ENCODE results near the gene PPM1J. TPM values are rescaled to one million over a fixed set of nuclear protein-coding genes. Genes with fewer than 3 reads are reported as not detected.

Gene PPM1J
- total RNA-seq, 4 donors from 2014 or later, result 0.66 to 3.3 (median 1.8) TPM

DNA sequence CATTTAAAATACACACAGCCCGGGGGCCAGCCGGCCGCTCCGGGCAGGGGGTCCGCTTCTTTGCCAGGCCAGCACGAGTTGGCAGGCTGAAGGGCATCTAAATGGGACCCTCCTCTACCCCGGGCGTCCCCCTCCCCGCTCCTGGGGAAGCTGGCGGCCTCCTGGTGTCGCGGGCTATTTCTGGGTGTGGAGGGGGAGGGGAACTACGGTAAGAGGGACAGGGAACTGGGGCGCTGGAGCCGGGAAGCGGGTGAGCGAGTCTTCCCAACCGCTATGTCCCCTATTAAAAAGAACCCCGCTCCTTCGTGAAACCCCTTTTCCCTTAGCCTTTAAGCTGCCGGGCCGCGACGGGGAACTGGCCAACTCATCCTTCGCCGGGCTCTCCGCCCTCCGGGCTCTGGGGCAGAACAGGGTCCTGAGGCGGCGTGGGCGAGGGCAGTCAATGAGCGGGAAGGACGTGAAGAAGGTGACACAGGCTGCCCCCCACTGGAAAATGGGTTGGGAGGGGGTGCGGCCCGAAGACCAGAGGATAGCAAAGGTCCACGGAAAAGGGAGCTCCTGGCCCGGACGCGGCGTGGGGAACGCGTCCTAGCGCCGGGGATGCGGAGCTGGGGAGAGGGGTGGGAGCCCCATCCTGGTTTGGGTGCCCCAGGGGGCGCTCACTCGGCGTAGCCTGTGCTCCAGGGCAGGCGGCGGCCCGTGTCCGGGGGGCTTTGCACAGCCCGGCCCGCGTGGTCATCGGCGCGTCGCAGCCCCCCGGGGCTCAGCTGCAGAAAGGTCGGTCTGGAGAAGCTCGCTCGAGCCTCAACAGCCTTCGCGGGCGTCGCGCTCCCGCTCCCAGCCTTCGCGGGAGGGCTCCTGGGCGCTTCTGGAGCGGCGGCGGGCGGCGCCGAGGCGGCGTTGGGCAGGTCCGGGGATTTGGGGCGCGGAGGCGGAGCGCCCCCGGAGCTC lies 544 bp downstream of the PPM1J start:
- TF ChIP-seq EP300 (IDR thresholded peaks at IDR 0.05), result no peak
- TF ChIP-seq, protein P1, sequence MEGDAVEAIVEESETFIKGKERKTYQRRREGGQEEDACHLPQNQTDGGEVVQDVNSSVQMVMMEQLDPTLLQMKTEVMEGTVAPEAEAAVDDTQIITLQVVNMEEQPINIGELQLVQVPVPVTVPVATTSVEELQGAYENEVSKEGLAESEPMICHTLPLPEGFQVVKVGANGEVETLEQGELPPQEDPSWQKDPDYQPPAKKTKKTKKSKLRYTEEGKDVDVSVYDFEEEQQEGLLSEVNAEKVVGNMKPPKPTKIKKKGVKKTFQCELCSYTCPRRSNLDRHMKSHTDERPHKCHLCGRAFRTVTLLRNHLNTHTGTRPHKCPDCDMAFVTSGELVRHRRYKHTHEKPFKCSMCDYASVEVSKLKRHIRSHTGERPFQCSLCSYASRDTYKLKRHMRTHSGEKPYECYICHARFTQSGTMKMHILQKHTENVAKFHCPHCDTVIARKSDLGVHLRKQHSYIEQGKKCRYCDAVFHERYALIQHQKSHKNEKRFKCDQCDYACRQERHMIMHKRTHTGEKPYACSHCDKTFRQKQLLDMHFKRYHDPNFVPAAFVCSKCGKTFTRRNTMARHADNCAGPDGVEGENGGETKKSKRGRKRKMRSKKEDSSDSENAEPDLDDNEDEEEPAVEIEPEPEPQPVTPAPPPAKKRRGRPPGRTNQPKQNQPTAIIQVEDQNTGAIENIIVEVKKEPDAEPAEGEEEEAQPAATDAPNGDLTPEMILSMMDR (IDR thresholded peaks at IDR 0.05), result peak in 1 of 5 experiments; percentile 17
- H3K27me3 ChIP-seq, result peaks cover 0 to 4% of the 10 kb centered on the region in 2 donors
- peaks cover 0 to 32% (median 14%) of the 10 kb centered on the region in 4 donors for H3K4me1 ChIP-seq
- peak overlapping the region in 3 of 4 donors; percentile 53 to 80 (median 55) for H3K27ac ChIP-seq
- no peaks in the 10 kb centered on the region for H3K9me3 ChIP-seq
- H3K36me3 ChIP-seq, result no peaks in the 10 kb centered on the region
- H3K4me3 ChIP-seq, result peak overlapping the region; percentile 65 to 82 (median 81)
- DNase-seq (ENCODE audit: low spot score in 2 of 2), result no peak
- 3 to 6% methylated on average over 22 to 45 of the region's 86 CpGs for WGBS, 2 donors

DNA sequence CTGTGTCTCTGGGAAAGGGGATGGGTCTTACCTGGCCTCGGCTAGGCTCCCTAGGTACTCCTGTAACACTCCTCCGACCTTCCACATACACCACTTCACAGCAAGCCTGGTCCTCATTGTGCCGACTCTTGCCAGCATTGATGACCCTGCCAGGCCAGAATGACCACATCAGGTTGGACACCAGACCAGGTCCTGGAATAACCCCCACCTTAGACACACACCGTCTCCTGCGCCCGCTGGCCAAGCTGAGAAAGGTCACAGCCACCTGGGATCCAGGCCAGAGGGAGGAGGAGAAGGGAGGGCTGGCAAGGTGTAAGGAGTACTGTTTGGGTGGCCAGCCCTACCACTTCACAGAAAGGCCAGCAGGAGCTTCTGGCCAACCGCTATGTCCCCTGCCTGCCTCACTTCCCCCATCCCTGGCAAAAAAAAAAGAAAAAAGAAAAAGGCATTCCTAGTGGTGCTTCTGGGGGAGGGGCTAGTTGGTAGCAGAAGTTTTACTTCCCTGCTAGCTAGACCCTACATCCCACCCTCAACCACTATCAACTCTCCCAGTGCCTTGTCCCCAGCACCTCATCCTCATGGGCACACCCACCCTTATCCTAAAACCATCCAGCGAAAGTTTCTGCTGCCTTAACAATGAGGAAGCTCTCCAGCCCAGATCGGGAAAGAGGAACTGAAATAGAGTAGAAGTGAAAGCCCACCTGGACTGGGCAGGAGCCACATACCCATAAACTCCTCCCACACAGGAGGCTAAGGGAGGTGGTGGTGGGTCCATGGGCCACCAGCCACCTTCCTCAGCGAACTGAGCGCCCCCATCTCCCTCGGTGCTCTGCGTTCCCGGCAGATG lies 1.4 kb downstream of the PPM1J start:
- no peak for DNase-seq (ENCODE audit: low spot score in 2 of 2)
- 63 to 70% methylated on average over 11 to 14 of the region's 14 CpGs for WGBS, 2 donors
- no peaks in the 10 kb centered on the region for H3K9me3 ChIP-seq
- H3K4me3 ChIP-seq, result peak overlapping the region; percentile 65 to 82 (median 81)
- H3K27ac ChIP-seq, result peak overlapping the region in 2 of 4 donors; percentile 55 to 80
- no peaks in the 10 kb centered on the region for H3K27me3 ChIP-seq
- no peaks in the 10 kb centered on the region for H3K36me3 ChIP-seq
- TF ChIP-seq POLR2A (IDR thresholded peaks at IDR 0.05) (no peak), EP300 (IDR thresholded peaks at IDR 0.05) (no peak)
- TF ChIP-seq, protein P1 (IDR thresholded peaks at IDR 0.05), result no peak
- peaks cover 0 to 28% (median 11%) of the 10 kb centered on the region in 4 donors for H3K4me1 ChIP-seq

DNA sequence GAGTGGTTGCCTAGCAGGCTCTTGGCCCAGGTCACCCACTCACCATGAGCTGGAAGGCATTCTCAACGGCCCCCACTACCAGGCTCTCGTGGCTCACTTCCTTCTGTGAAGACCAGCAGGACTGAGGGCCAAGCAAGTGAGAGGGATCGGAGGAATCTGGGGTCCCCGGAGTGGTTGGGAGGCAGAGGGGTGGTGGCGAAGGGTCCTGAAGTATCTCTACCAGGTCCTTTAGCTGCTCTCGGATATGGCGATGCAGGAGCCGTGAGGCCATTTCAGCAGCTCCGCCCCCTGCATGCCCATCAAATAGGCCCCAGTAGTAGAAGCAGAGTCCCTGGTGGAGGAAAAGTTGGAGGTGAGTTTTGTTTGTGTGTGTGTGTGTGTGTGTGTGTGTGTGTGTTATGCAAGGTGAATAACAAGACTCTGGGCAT lies 2.4 kb downstream of the PPM1J start:
- Histone ChIP-seq H3K4me3 (no peak overlapping the region), H3K4me1 (peaks cover 0 to 25% (median 10%) of the 10 kb centered on the region in 4 donors), H3K27me3 (no peaks in the 10 kb centered on the region), H3K36me3 (no peaks in the 10 kb centered on the region), H3K9me3 (no peaks in the 10 kb centered on the region), H3K27ac (no peak overlapping the region)
- DNase-seq (ENCODE audit: low spot score in 2 of 2), result no peak
- WGBS, 2 donors, result 80 to 86% methylated on average over 9 of the region's 9 CpGs
- TF ChIP-seq EP300 (IDR thresholded peaks at IDR 0.05) (no peak), POLR2A (IDR thresholded peaks at IDR 0.05) (no peak)
- TF ChIP-seq, protein P1 (IDR thresholded peaks at IDR 0.05), result no peak

DNA sequence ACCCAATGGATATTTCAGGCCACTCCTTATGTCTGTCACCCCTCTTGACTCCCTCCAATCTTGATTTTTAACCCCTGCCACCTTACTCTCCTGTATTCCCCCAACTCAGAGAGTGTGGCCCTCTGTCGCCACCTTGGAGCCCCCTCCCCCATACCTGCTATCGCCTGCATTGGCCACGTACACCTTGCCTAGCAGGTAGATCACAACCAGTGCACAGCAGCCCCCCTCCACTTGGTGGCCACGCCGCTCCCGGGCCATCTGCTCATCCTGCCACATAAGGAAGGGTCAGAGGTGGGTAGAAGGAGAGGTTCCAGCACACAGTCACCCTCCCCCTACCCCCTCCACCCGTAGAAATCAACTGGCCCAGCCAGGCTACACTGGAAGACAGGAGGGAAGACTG lies 2.9 kb downstream of the PPM1J start:
- TF ChIP-seq EP300 (IDR thresholded peaks at IDR 0.05) (no peak), POLR2A (IDR thresholded peaks at IDR 0.05) (no peak)
- TF ChIP-seq, protein P1 (IDR thresholded peaks at IDR 0.05), result no peak
- no peaks in the 10 kb centered on the region for H3K9me3 ChIP-seq
- 85 to 90% methylated on average over 7 of the region's 7 CpGs for WGBS, 2 donors
- H3K4me1 ChIP-seq, result peaks cover 0 to 29% (median 12%) of the 10 kb centered on the region in 4 donors
- H3K27ac ChIP-seq, result no peak overlapping the region
- no peaks in the 10 kb centered on the region for H3K27me3 ChIP-seq
- no peaks in the 10 kb centered on the region for H3K36me3 ChIP-seq
- no peak for DNase-seq (ENCODE audit: low spot score in 2 of 2)
- H3K4me3 ChIP-seq, result no peak overlapping the region
